ENCODE results near the gene EHBP1L1.
A peak's percentile ranks its signal among the peaks of the same experiment; 100 is the strongest.

Gene EHBP1L1

GRCh38 chr11:65575568-65576231, at the start of gene EHBP1L1:
Gene EHBP1L1, plus strand, starts transcription at chr11:65576053. Its CDS starts 250 bp downstream, at chr11:65576303.
- peak; percentile 72 to 78 for DNase-seq

GRCh38 chr11:65526744-65527143, 49.1 kb upstream of the EHBP1L1 start:
- no peak for DNase-seq

- no peak for DNase-seq
These were observed 47.0 kb upstream of the EHBP1L1 start for GRCh38 chr11:65528819-65529350.

- no peak for DNase-seq
These were observed 46.2 kb upstream of the EHBP1L1 start for GRCh38 chr11:65529475-65530156.

GRCh38 chr11:65530157-65530496, 45.7 kb upstream of the EHBP1L1 start:
- DNase-seq: no peak

- no peak for DNase-seq
These were observed 43.3 kb upstream of the EHBP1L1 start for GRCh38 chr11:65532388-65533064.

GRCh38 chr11:65535102-65535501, 40.8 kb upstream of the EHBP1L1 start:
- DNase-seq: no peak

GRCh38 chr11:65536412-65537295, 39.2 kb upstream of the EHBP1L1 start:
- no peak for DNase-seq

- no peak for DNase-seq
These were observed 38.6 kb upstream of the EHBP1L1 start for GRCh38 chr11:65537296-65537597.

GRCh38 chr11:65537620-65538231, 38.1 kb upstream of the EHBP1L1 start:
- no peak for DNase-seq

- no peak for DNase-seq
These were observed 37.5 kb upstream of the EHBP1L1 start for GRCh38 chr11:65538232-65538914.

- no peak for DNase-seq
These were observed 36.7 kb upstream of the EHBP1L1 start for GRCh38 chr11:65538915-65539743.

- no peak for DNase-seq
These were observed 36.0 kb upstream of the EHBP1L1 start for GRCh38 chr11:65539744-65540289.

GRCh38 chr11:65540290-65541092, 35.4 kb upstream of the EHBP1L1 start:
- peak; percentile 82 for DNase-seq

- no peak for DNase-seq
These were observed 34.5 kb upstream of the EHBP1L1 start for GRCh38 chr11:65541093-65541982.

GRCh38 chr11:65542738-65543390, 33.0 kb upstream of the EHBP1L1 start:
- no peak for DNase-seq

GRCh38 chr11:65545853-65546216, 30.0 kb upstream of the EHBP1L1 start:
- no peak for DNase-seq
